Fibroblast of lung (primary cell): ENCODE measurements around the gene MYO7A. TPM values are rescaled to one million over a fixed set of nuclear protein-coding genes. Genes with fewer than 3 reads are reported as not detected.

Source experiments
- DNase-seq, 2 donors: peaks; one replicate each; pipeline versions ENCODE4 v3.0.0 to v3.0.0-alpha.2; 2010; ENCODE audit warnings: low read depth in 2 of 2
- H2AFZ ChIP-seq: 2 replicates; pipeline ENCODE4 v1.5.1; 2012; ENCODE audit warnings: low read length, control low read depth, inconsistent platforms
- H3K27ac ChIP-seq: 2 replicates; pipeline ENCODE4 v1.5.1; 2011; ENCODE audit warnings: low read length, control low read depth; ENCODE audit not compliant: insufficient read depth
- H3K27me3 ChIP-seq: 2 replicates; pipeline ENCODE4 v1.5.1; 2011; ENCODE audit warnings: mild to moderate bottlenecking, low read length; ENCODE audit not compliant: control insufficient read depth, insufficient read depth
- H3K36me3 ChIP-seq: 2 replicates; pipeline ENCODE4 v1.5.1; 2011; ENCODE audit warnings: low read length; ENCODE audit not compliant: control insufficient read depth, insufficient read depth
- H3K4me1 ChIP-seq: 2 replicates; pipeline ENCODE4 v1.5.1; 2011; ENCODE audit warnings: low read length; ENCODE audit not compliant: control insufficient read depth, insufficient read depth; ENCODE audit errors: extremely low read depth
- H3K4me2 ChIP-seq: 2 replicates; pipeline ENCODE4 v1.5.1; 2011; ENCODE audit warnings: low read length, control low read depth; ENCODE audit not compliant: insufficient read depth; ENCODE audit errors: extremely low read depth
- H3K4me3 ChIP-seq, 4 experiments: fragments of 200-600 bp in 1 of 4; sonication (generic) in 1 of 4; replicated peaks in 1 of 4; 2 replicates each; pipeline ENCODE4 v1.5.1; 2011 to 2016; ENCODE audit warnings: low read length in 4 of 4, low read depth in 3 of 4, mild to moderate bottlenecking in 3 of 4, control low read depth in 2 of 4, inconsistent platforms in 1 of 4, mixed read lengths in 1 of 4; ENCODE audit not compliant: insufficient read depth in 1 of 4; ENCODE audit errors: control extremely low read depth in 1 of 4
- H3K79me2 ChIP-seq: 2 replicates; pipeline ENCODE4 v1.5.1; 2012; ENCODE audit warnings: mild to moderate bottlenecking, low read length, inconsistent platforms; ENCODE audit not compliant: control insufficient read depth, insufficient read depth
- H3K9ac ChIP-seq: 2 replicates; pipeline ENCODE4 v1.5.1; 2011; ENCODE audit warnings: mild to moderate bottlenecking, low read length, control low read depth; ENCODE audit not compliant: insufficient read depth
- H3K9me3 ChIP-seq: 2 replicates; pipeline ENCODE4 v1.5.1; 2012; ENCODE audit warnings: low read depth, low read length; ENCODE audit not compliant: control insufficient read depth, insufficient read depth
- H4K20me1 ChIP-seq: 2 replicates; pipeline ENCODE4 v1.5.1; 2011; ENCODE audit warnings: low read length; ENCODE audit not compliant: control insufficient read depth, insufficient read depth; ENCODE audit errors: extremely low read depth
- EZH2 ChIP-seq: IDR thresholded peaks from 2 replicates; pipeline ENCODE4 v1.5.1; 2012; ENCODE audit warnings: low read length, control low read depth, mild to moderate bottlenecking; ENCODE audit errors: missing control alignments
- polyA plus RNA-seq, 2 donors: library from polyadenylated mRNA; depleted of rRNA in 1 of 2; stranded (reverse) in 1 of 2; unstranded in 1 of 2; fragments of >200 nt; gene quantifications; 2 replicates each; pipeline ENCODE4 v1.2.1, GENCODE V29; 2011 to 2012; ENCODE audit warnings: missing spikeins in 1 of 2
- total RNA-seq: library from RNA; depleted of rRNA; stranded (reverse); fragments of >200 nt; gene quantifications from 2 replicates; pipeline ENCODE4 v1.2.1, GENCODE V29; 2014
- TF ChIP-seq, protein P1 (sequence below), 2 donors: IDR thresholded peaks in 1 of 2; conservative IDR thresholded peaks in 1 of 2; 1 replicate in 1 of 2; 2 replicates in 1 of 2; pipeline ENCODE4 v1.5.1; 2011 to 2012; ENCODE audit warnings: low read length in 2 of 2, control low read depth in 1 of 2, inconsistent platforms in 1 of 2, low read depth in 1 of 2, mild to moderate bottlenecking in 1 of 2

MYO7A gene
- total and polyA plus RNA-seq, 2 donors (not counting 1 experiment from before 2014, with no cell fraction given): 0.01 to 0.33 TPM

DNA sequence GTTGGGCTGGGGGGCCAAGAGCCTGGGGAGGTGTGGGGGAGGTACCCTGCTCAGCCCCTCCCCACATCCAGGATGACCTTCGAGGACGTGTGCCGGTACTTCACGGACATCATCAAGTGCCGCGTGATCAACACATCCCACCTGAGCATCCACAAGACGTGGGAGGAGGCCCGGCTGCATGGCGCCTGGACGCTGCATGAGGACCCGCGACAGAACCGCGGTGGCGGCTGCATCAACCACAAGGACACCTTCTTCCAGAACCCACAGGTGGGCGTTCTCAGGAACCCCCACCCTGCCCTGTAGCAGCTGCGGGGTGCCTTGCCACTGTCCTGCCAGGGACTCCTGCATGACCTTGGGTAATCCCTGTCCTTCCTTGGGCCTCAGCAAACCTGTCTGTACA lies 10.0 kb upstream of the MYO7A start:
- Histone ChIP-seq H3K9me3 (no peaks in the 10 kb centered on the region), H3K27ac (no peak overlapping the region), H3K27me3 (no peaks in the 10 kb centered on the region), H3K4me1 (no peaks in the 10 kb centered on the region), H3K4me2 (no peak overlapping the region), H3K36me3 (peaks cover 11% of the 10 kb centered on the region), H3K79me2 (no peaks in the 10 kb centered on the region), H3K9ac (no peak overlapping the region), H2AFZ (no peak overlapping the region), H3K4me3 (no peak overlapping the region), H4K20me1 (no peaks in the 10 kb centered on the region)
- DNase-seq: no peak
- TF ChIP-seq, protein P1, sequence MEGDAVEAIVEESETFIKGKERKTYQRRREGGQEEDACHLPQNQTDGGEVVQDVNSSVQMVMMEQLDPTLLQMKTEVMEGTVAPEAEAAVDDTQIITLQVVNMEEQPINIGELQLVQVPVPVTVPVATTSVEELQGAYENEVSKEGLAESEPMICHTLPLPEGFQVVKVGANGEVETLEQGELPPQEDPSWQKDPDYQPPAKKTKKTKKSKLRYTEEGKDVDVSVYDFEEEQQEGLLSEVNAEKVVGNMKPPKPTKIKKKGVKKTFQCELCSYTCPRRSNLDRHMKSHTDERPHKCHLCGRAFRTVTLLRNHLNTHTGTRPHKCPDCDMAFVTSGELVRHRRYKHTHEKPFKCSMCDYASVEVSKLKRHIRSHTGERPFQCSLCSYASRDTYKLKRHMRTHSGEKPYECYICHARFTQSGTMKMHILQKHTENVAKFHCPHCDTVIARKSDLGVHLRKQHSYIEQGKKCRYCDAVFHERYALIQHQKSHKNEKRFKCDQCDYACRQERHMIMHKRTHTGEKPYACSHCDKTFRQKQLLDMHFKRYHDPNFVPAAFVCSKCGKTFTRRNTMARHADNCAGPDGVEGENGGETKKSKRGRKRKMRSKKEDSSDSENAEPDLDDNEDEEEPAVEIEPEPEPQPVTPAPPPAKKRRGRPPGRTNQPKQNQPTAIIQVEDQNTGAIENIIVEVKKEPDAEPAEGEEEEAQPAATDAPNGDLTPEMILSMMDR (conservative IDR thresholded peaks at IDR 0.05 in 1 of 2, IDR thresholded peaks at IDR 0.05 in 1 of 2; ENCODE audit: low read depth in 1 of 2, low read length in 2 of 2): no peak
- TF ChIP-seq EZH2: no peak

DNA sequence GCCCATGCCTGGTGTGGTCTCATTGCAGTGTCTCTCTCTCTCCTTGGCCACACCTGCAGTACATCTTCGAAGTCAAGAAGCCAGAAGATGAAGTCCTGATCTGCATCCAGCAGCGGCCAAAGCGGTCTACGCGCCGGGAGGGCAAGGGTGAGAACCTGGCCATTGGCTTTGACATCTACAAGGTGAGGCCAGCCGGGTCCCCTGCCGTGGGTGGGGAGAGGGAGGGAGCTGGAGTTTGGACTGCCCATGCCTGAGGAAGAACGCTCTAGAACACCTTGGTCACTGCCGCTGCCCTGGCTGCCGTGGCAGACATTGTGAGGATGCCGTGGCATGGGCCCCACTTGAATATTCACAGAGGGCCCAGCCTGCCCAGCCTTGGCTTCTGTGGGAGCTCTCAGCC lies 9.1 kb upstream of the MYO7A start:
- Histone ChIP-seq H3K4me1 (no peaks in the 10 kb centered on the region), H4K20me1 (no peaks in the 10 kb centered on the region), H3K79me2 (no peaks in the 10 kb centered on the region), H3K27ac (no peak overlapping the region), H3K9me3 (no peaks in the 10 kb centered on the region), H2AFZ (no peak overlapping the region), H3K36me3 (peaks cover 12% of the 10 kb centered on the region), H3K4me3 (no peak overlapping the region), H3K27me3 (no peaks in the 10 kb centered on the region), H3K9ac (no peak overlapping the region), H3K4me2 (no peak overlapping the region)
- no peak for DNase-seq
- TF ChIP-seq, protein P1 (conservative IDR thresholded peaks at IDR 0.05 in 1 of 2, IDR thresholded peaks at IDR 0.05 in 1 of 2; ENCODE audit: low read depth in 1 of 2, low read length in 2 of 2): no peak
- no peak for TF ChIP-seq EZH2

DNA sequence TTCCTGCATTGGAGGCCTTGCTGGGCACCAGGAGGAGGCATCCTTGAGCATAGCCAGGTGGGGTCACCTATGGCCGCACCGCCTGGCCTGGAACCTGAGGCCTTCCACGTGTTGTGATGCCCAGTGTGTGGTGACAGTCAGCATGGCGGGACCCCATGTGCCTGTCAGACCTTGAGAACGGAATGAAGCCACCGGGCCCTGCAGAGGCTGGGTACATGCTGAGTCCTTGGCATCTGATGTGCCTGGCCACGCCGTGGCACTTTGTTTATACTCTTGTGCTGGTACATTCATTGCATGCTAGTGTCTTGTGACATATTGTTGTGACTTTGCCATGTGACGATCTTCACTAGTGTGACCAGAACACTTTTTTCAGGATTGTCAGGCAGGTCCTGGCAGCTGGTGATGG lies 8.5 kb upstream of the MYO7A start:
- H3K27me3 ChIP-seq: no peaks in the 10 kb centered on the region
- no peak overlapping the region for H3K4me3 ChIP-seq
- no peak overlapping the region for H3K27ac ChIP-seq
- no peaks in the 10 kb centered on the region for H3K9me3 ChIP-seq
- H4K20me1 ChIP-seq: no peaks in the 10 kb centered on the region
- no peak overlapping the region for H3K4me2 ChIP-seq
- H3K9ac ChIP-seq: no peak overlapping the region
- no peak for TF ChIP-seq EZH2
- TF ChIP-seq, protein P1 (conservative IDR thresholded peaks at IDR 0.05 in 1 of 2, IDR thresholded peaks at IDR 0.05 in 1 of 2; ENCODE audit: low read depth in 1 of 2, low read length in 2 of 2): no peak
- H3K4me1 ChIP-seq: no peaks in the 10 kb centered on the region
- H3K79me2 ChIP-seq: no peaks in the 10 kb centered on the region
- DNase-seq: no peak
- peaks cover 12% of the 10 kb centered on the region for H3K36me3 ChIP-seq
- no peak overlapping the region for H2AFZ ChIP-seq
